Kasumi-1 (cell line): Measurements from ENCODE around the gene RBFOX2.

Experiments used
- DNase-seq, 2 experiments: peaks; one replicate each; lab custom pipeline; 2025; lab: John Stamatoyannopoulos, UW

RBFOX2 gene

DNA sequence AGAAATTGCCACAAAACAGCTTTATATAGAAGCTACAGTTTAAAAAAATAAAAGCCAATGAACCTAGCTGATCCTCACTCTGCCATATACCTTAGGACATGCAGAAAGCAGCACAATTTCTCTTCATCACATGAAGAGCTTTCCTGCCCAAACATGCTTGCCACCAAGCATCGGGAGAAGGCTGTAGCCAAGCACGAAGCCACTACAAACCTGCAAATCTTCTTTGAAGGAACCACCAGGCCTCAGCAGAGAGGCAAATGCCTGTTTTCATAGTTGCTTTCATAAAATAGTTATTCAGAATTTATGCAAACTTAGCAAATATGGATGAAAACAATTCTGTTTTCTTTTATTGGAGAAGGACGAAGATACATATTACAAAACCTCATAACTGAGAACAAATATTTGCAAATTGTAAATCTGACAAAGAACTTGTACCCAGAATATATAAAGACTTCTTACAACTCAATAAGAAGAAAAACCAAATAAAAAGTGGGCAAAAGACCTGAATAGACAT is 100.3 kb downstream of the RBFOX2 start:
- no peak for DNase-seq

DNA sequence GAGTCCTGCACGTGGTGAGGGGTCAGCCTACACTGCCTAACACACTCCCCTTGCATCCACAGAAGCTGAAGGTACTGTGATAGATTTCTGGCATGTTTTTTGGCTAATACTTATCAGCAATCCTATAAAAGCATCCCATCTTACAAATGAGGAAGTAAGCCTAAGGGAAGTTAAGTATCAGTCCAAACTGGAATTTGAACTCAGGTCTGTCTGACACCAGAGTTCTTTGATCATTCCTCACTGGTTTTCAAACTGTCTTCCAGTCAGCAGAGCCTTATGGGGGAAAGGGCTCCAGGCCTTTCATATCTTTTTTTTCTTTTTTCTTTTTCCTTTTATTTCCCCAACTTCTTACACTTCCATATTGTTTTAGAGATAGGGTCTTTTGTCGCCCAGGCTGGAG is 105.6 kb downstream of the RBFOX2 start:
- DNase-seq = no peak

DNA sequence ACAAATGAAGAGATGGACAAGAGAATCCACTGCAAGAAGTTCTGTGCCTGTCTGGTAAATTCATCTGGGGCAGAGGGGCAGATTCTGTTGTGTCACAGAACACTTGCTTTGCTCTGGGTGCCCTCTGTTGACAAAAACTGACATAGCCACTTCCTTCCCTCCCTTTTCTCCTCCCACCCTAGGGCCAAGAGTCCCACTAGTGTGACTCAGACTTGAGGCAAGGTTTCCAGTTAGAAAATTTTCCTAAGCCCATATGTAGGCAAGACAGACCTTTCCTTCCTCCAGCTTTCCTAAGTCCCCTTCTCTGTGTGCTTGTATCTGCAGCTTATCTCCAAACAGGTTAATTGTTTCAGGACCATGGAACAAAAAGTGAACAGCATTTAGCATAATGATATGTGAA is 106.8 kb downstream of the RBFOX2 start:
- peak; percentile 88 to 92 for DNase-seq

DNA sequence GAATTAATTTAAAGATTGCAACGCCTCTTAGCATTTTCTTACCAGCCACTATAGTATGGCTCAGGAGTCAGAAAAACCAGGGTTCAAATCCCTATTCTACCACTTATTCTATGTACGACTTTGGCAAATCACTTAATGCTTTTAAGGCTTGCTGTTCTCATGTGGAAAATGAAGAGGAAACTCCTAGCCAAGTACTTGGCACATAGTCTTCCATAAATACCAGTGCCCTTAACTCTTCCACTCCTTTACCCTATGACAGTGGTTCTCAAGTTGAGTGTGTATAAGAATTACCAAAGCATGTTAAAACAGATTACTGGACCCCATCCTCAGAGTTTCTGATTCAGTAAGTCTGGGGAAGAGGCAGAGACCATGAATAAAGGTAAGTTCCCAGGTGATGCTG is 107.6 kb downstream of the RBFOX2 start:
- no peak for DNase-seq

DNA sequence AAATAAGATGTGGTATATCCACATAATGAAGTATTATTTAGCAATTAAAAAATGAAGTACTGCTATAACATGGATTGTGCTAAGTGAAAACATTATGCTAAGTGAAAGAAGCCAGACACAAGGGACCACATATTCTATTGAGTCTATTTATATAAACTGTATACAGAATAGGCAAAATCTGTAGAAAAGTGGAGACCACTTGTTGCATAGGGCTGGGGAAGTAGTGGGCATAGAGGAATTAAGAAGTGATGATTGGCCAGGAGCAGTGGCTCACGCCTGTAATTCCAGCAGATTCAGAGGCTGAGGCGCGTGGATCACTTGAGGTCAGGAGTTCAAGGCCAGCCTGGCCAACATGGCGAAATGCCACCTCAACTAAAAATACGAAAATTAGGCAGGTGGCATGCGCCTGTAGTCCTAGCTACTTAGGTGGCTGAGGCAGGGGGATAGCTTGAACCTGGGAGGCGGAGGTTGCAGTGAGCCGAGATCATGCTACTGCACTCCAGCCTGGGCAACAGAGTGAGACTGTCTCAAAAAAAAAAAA is 109.6 kb downstream of the RBFOX2 start:
- no peak for DNase-seq

DNA sequence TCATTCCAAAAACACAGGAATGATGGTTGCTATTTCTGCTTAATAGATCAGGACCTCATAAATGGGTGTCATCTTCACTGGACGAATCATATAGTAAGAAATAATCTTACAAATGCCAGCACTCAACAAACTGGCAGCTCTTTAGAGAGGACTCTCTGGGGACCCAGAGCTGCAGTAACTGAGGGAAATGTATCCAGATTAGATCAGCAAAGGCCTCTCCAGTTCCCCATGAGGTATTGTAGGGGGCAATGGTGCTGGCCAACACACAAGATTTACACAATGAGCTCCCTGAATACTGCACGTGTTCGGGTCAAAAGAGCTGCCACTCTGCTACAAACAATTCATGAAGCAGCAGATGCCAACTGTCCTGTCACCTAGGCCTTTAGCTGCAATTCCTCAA is 110.2 kb downstream of the RBFOX2 start:
- no peak for DNase-seq

DNA sequence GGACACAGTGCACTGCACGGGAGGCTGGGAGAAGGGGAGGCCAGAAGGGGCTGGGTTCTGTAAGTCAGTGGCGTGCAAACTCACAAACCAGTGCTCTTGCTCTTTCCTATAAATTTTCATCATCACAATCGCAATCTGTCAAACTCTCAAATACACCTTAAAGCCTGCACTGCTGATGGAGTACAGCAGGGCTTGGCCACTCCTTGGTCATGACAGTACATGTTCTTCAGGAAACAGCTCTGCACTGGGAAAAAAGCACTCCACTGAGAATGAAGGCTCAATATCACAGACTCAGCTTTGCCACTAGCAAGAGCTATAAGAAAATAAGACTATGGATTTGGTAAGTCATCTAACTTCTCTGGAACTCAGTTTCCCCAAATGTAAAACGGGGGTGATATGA is 111.0 kb downstream of the RBFOX2 start:
- DNase-seq = no peak

DNA sequence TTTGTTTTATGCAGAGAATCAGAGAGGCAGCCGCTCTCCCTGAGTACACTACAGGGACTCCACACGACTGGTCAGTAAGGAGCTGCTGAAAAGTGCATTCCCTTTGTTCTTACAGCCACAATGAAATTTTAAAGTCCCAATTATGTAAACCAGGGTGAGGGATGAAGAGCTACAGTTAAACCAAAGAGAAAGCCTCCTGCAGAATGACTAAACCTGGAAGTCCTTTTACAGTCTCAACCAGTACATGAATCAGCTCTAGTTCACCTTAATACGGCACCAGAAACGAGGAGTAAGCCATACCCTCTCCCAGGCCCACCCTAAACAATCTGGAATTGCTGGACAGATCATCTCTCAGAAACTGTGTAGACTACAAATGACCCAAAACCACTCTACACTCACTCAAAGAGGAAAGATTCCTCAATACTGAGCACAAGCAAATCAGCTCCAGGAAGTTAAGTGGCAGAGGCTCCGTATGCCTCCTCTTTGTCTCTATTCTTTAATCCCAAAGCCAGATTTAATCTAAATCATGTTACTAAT is 113.1 kb downstream of the RBFOX2 start:
- DNase-seq = no peak

DNA sequence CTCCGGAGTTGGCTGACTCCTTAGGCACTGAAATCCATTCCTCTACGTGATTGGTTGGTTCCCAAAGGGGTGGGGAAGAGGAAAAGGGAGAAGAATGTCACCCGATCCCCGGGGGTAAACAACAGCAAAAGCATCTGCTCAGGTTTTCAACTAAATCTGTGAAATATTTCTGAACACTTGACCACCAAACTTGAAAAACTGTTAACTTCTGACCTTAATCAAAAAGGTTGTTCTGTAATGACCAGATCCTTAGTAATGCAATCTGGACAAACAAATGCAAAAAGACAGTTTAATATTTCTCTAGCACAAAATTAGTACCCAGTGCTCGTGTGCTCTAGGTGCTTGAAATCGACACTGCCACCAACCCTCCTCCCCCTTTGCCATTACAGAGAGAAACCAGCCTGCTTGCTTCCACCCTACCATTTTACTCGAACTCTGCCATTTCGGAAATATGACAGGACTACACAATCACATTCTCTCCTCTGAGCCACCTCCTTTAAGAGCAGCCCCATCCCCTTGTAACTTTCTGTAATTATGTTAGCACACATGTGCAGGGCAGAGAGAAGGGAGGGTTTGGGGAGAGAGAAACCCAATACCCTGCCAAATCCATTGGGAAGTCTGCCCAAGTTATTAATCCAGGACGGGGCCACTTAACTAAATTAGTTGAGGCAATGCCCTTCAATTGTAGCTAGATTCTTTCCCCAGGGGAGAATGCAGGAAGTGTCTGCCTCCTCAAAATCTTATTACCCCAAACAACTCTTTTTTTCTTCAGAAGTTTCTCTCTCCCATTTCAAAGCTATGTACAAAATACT is 113.8 kb downstream of the RBFOX2 start:
- peak; percentile 54 to 67 for DNase-seq

DNA sequence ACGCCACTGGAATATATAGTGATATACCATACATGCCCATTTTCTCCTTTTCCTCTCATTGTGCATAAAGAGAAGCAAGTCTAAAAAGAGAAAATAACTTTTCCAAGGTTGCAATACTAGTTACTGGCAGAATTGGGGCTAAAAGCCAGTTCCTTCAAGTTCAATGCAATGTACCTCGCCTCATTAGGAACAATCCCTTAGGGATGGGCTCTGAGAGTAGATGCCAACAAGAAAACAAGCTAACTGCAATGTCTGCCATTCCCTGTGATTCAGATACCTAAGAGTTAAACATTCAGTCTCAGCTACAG is 114.3 kb downstream of the RBFOX2 start:
- no peak for DNase-seq

DNA sequence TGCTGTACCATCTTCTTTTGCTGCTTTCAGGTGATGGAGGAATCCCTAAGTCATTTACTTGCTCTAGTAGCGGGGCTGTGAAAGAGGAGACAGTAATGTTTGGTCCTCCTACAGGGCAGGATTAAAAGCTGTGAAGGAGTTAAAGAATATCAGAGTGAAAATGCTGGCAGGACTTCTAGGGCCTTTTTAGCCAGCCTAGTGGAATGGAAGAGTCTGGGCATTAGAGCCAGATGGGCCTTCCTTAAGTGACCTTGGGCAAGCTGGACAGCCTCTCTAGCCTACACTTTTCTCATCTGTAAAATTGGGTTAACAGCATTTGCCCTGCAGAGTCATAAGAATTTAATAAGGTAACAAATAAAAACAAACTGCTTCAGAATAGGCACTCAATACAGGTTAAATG is 114.7 kb downstream of the RBFOX2 start:
- DNase-seq = no peak

DNA sequence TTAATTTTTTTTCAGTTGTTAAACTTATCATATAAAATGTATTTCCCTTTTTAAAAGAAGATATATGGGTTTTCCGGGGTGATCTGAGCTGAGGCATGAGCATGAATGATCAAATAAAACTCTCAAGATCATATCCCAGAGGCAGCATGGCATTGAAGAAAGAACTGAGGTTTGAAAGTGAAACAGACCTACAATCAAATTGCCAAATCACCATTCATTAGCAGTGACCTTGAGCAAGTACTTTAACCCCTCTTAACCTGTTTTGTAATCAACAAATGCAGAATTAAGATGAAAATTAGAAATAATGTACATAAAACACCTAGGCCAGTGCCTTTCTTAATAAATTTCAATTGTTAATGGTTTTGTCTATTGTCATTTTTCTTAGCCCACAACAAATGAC is 116.0 kb downstream of the RBFOX2 start:
- DNase-seq = no peak

DNA sequence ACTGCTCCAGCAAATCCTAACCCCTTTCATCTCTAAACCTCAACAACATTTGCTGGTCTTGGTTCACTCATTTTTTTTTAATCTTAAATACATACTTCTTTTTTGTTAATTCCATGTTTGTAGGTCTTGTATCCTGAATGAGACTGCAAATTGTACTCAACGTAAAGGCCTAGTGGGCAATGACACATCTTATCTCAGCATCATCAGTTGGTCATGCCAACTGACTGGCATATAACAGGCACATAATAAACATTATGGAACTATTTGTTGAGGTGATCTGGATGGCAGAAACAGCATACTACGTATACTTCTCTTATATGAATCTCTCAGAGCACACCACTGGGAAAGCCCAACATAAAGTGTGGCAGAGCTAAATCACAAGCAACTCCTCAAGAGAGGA is 116.7 kb downstream of the RBFOX2 start:
- no peak for DNase-seq

DNA sequence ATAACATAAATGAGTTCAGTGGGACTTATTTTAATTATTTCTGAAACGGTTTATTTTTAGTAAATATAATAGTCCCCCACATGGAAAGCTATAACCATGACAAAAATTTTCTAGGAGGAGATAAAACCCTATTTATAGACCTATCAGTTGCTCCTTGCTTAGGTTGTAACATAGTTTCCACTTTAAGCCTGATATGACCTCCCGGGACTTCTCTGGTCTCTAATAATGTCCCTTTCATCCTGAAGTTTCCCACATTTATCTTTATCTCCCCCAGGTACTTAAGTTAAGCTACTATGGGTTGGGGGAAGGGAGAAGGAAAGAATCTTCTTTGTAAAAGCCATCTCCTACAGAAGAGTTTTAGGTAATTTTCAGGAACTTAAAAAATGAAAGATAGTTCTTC is 117.7 kb downstream of the RBFOX2 start:
- DNase-seq = no peak

DNA sequence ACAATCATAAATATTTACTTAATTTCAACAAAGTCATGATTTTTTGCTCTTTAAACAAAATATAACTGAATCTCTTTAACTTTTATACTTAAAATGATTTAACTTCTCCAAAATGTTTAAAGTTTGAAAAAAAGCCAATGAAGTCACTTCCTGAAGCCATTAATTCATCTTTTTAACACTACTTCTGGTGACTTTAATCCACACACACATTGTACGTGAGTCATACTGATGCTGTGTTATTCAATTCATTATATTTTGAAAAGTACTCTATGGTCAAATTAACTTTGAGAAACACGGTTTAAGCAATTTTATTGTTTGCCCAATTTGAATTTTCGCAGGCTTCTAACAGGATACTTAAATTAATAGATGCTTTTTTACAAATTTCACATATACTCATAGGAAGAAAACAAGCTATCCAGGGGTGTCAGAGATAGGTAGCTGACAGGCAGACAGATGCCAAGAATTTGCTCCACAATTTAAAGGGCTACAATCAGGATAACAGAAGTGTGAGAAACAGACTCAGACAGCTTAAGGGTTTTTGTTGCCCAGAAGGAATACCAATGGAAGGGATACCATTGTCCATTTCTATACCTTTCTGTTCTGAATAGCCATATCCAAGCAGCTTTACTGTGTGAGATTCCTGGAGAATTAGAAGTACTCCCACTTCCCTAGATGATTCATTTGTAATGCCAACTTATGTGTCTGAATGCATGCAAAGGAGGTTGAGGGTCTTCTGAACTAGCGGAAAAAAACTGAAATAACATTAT is 118.4 kb downstream of the RBFOX2 start:
- no peak for DNase-seq

DNA sequence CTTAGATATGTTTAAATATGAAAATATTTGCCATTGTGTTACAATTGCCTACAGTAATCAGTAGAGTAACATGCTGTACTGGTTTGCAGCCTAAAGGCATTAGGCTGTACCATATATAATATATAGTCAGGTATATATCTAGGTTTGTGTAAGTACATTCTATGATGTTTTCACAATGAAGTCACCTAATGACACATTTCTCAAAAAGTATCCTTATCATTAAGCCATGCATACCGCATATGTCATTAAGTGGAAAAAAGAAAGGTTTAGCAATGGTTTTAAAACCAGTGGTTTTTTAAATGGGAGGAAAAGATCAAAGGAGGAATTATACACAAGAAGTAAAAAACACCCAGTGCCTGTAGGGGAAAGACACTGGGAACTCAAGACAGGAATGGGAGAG is 122.7 kb downstream of the RBFOX2 start:
- no peak for DNase-seq

DNA sequence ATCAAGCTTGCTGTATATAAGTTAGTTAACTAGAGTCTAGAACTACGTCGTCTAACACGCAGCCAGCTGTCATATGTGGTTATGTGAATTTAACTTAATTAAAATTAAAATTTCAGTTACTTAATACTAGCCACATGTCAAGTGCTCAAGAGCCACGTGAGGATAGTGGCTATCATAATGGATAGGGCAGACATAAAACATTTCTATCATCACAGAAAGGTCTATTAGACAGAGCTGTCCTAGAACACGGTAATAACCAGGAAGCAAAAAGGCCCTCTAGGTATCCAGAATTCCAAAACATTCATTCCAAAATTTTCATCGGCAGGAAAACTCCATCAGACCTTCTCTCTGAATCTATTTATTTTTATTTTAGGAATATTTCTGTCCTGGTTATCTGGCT is 123.9 kb downstream of the RBFOX2 start:
- no peak for DNase-seq

DNA sequence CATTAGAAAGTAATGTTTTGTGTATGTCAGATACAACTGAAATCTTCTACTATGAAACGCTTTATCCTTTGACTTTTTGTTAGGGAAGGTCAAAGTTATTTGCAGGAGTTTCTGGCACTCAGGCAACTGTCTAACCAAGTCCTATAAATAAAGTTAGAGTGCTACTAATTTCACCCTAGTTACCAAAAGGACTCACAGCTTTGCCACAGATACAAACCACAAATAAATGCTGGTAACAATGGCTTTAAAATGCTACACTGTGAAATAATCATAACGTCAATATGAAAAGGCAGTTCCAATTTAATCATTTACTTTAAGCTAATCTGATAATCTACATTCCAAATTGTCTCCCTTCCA is 124.3 kb downstream of the RBFOX2 start:
- no peak for DNase-seq

DNA sequence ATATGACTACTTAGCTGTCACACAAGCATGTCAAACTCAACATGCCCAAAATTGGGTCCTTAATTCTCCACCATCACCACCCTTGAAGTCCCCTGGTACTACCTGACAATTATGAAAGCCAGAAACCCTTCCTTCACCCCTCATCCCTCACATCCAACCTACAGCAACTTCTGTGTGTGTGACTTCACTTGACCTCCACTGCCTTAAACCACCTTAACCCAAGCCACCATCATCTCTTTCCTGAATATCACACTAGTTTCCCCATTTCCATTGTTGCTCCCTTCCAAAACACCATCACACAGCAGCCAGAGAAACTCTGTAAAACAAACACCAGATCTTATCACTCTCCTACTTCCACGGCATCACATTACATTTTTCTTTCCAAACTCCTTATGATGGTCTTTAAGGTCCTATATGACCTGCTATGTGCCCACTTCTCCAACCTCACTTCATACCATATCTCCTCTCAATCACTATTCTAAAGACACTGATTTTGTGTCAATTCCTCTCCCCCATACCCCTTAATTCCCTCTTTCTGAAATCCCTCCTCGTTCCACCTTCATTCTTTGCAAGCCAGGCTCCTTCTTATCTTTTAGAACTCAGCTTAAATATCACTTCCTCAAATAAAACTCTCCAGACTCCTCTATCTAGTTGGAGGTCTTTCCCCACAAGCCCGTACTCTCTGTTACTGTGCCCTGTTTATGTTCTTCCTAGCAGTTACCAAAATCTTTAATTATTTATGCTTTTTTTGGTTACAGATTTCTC is 124.9 kb downstream of the RBFOX2 start:
- DNase-seq = peak; percentile 46 to 49

DNA sequence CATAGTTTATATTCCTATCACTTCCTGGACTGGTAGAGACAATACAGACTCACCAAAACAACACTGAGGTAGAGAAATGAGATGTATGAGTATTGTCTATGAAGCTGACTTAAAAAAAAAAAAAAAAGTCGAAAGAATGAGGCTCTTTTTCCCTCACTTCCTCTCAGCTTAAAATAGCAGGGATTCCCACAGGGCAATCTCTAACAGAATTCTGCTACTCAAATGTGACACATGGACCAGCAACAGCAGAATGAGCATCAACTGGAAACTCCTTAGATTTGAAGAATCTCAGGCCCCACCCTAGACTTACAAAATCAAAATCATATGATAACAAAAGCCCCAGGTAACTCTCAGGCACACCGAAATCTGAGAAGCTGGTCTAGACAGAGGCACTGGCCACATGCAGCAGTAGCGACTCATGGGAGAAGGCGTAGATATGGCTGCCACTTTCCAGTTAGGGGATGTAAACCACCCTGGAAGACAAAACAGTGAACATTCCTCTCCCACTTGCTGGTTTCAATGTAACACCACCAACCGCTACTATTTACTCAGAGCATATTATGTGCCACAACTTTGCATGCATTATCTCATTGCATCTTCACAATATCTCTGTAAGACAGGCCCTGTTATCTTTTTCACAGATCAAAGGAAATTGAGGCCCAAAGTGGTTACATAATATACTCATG is 128.0 kb downstream of the RBFOX2 start:
- no peak for DNase-seq

DNA sequence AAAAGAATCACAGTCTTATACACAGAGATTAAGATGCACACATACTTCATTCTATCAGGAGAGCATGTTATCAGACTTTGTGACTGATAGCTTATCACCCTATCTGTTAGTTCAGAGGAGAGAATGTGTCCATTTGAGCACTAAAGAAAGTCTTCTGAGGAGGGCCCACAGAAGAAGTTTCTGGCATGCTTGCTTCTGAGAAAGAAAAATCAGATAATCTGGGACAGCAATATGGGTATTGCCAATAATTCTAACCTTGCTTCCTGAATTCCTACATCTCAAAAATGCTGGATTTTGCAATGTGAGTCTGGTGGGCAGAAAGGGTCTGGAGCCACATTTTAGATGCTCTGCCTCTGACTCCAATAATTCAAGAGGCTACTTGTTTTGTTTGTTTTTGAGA is 128.9 kb downstream of the RBFOX2 start:
- DNase-seq = no peak
